Omental fat pad (tissue), 4 donors: ENCODE results near the gene MAGI2. TPM values are rescaled to one million over a fixed set of nuclear protein-coding genes. Genes with fewer than 3 reads are reported as not detected.

Experiments used
- ATAC-seq: fragments of 150-250 bp; one replicate; pipeline ENCODE4 v1.9.1; 2016; ENCODE audit warnings: mild to moderate bottlenecking, moderate library complexity; ENCODE audit not compliant: low FRiP score
- DNase-seq: peaks from one replicate; pipeline ENCODE4 v3.0.0-alpha.2; 2019; ENCODE audit warnings: low spot score
- CTCF ChIP-seq, 3 donors: fragments of 450-650 bp; IDR thresholded peaks; one replicate each; pipeline ENCODE4 v1.5.1; 2016 to 2017; ENCODE audit warnings: antibody characterized with exemption in 3 of 3, mild to moderate bottlenecking in 3 of 3, moderate library complexity in 2 of 3
- total RNA-seq, 4 donors: library from RNA; depleted of rRNA; stranded (reverse); fragments of >200 nt; gene quantifications; one replicate each; pipeline ENCODE4 v1.1.0, GENCODE V29; 2016

The MAGI2 gene
- total RNA-seq, 4 donors from 2014 or later, result 9.3 to 20.6 (median 13.2) TPM

- no peak for ATAC-seq
- no peak for TF ChIP-seq CTCF (IDR thresholded peaks at IDR 0.05)
- DNase-seq, result no peak
These were observed 1293.9 kb downstream of the MAGI2 start for GRCh38 chr7:78159545-78159944.

GRCh38 chr7:78153285-78153684 lies 1300.2 kb downstream of the MAGI2 start:
- no peak for DNase-seq
- ATAC-seq, result no peak
- TF ChIP-seq CTCF (IDR thresholded peaks at IDR 0.05), result no peak

- DNase-seq (no peak), ATAC-seq (peak; percentile 93)
- no peak for TF ChIP-seq CTCF (IDR thresholded peaks at IDR 0.05)
These were observed 1302.2 kb downstream of the MAGI2 start for GRCh38 chr7:78151229-78151628.

DNA sequence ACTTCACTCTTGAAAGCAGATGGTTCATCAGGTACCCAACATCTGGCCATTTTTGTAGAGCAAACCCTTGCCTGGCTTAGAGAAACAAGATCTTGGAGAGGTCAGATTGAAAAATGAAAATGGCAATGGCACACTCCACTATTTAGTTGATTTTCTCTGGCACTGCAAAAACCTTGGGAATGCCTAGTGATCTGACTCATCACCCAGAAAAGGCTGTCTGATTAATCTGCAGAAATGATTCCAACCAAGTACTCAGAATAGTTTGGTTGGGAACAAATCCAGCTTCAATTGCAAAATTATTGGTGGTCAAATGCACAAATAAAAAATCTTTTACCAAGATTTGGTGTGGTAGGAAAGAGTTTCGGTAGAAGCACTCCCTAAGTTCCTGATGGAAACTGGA lies 1303.7 kb downstream of the MAGI2 start:
- peak; percentile 59 for ATAC-seq

DNA sequence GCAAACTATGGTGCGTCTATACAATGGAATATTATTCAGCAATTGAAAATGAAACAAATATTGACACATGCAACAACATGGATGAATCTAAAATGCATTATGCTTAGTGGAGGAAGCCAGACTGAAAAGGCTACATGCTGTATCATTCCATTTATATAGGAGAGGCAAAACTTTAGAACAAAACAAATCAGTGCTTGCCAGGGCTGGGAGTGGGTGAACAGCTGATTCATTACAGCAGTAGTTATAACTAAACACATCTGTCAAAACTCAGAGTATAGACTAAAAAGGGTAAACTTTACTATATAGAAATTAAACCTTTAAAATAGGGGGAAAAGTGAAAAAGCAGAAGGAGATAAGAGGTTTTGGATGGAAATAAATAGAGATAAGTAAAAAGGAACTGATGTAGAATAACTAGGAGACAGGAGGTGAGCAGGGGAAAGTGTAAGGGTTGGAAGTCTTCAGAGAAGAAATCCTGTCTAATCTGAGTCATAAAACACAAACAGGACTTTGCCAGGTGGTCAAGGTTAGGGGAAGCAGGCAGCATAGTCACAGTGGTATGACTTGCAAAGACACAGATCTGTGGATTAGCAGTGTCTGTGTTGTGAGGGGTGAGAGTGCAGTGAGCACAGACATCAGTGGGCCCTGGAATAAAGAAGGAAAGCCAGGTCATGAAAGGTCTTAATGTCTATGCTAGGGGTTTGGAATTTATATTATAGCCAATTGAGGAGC lies 1305.1 kb downstream of the MAGI2 start:
- no peak for DNase-seq
- no peak for TF ChIP-seq CTCF (IDR thresholded peaks at IDR 0.05)
- ATAC-seq, result no peak

More for the DNA sequence above, 1303.7 kb downstream of the MAGI2 start:
- no peak for TF ChIP-seq CTCF (IDR thresholded peaks at IDR 0.05)
- DNase-seq, result no peak

GRCh38 chr7:78146546-78146945 lies 1306.9 kb downstream of the MAGI2 start:
- TF ChIP-seq CTCF (IDR thresholded peaks at IDR 0.05), result no peak
- ATAC-seq, result no peak
- DNase-seq, result no peak

- DNase-seq, result no peak
- no peak for ATAC-seq
- TF ChIP-seq CTCF (IDR thresholded peaks at IDR 0.05), result no peak
These were observed 1309.8 kb downstream of the MAGI2 start for GRCh38 chr7:78143661-78144060.
